Subcutaneous adipose tissue (tissue), 4 donors: ENCODE results near the gene SENP6. TPM values are rescaled to one million over a fixed set of nuclear protein-coding genes. Genes with fewer than 3 reads are reported as not detected.

ENCODE experiments used
- CTCF ChIP-seq: fragments of 450-650 bp; IDR thresholded peaks from one replicate; pipeline ENCODE4 v1.5.1; 2016; ENCODE audit warnings: low read depth, mild to moderate bottlenecking, control low read depth, antibody characterized with exemption, moderate library complexity
- total RNA-seq, 4 donors: library from RNA; depleted of rRNA; stranded (reverse); fragments of >200 nt; gene quantifications; one replicate each; pipeline ENCODE4 v1.1.0, GENCODE V29; 2016

The SENP6 gene
- total RNA-seq, 4 donors from 2014 or later, result 100 to 177 (median 105) TPM

- TF ChIP-seq CTCF, result no peak
These were observed 21.8 kb downstream of the SENP6 start for GRCh38 chr6:75623491-75623890.

DNA sequence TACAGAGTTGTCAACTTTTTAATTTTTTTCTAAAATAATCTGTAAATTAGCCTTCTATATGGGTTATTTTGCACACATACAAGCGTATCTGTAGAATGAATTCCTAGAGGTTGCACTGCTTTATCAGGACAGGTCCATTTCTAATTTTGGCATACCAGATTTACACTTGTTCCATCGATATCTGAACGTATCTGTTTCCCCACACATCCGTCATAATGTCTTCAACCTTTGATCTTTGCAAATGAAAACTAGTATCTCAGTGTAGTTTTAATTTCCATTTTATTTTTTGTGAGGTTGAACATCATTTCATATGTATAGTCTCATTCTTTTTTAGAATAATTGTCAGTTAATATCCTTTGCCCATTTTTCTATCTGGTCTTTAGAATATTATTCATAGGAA is 22.7 kb downstream of the SENP6 start:
- no peak for TF ChIP-seq CTCF

- no peak for TF ChIP-seq CTCF
These were observed 23.3 kb downstream of the SENP6 start for GRCh38 chr6:75624988-75625387.

DNA sequence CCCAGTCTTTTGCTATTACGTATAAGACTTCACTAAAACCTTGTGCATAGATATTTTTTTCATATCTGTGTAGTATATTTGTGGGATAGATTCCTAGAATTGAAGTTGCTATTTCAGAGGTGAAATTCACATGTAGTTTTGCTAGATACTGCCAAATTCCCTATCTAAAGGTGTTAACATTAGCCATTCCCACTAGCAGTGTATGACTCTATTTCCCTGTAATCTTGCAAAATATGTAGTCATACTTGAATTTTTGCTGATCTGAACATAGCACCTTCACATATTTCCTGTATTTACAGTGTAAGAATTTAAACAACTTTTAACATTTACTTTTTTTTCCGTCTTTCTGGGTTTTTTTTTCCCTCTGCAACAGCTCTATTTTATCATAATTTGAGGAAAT is 24.9 kb downstream of the SENP6 start:
- no peak for TF ChIP-seq CTCF

GRCh38 chr6:75631859-75632635 is 30.4 kb downstream of the SENP6 start:
- TF ChIP-seq CTCF, result no peak

DNA sequence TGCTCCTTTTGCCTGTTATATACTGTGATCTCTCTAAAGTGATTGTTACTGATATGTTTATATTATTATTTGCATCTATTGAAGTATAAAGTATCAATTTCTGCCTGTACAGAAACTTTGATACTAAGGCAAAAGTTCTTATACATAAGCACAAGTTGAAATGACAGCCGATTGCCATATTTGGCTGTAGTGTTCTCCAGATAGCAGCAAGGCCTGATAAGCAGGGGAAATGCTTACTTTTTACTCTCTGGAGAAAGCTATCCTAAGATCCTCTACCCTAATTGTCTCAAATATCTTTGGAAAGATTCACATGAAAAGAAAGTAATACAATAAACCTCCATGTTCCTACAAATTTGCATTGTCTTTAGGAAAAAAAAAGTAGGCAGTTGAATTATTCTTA is 31.4 kb downstream of the SENP6 start:
- no peak for TF ChIP-seq CTCF

DNA sequence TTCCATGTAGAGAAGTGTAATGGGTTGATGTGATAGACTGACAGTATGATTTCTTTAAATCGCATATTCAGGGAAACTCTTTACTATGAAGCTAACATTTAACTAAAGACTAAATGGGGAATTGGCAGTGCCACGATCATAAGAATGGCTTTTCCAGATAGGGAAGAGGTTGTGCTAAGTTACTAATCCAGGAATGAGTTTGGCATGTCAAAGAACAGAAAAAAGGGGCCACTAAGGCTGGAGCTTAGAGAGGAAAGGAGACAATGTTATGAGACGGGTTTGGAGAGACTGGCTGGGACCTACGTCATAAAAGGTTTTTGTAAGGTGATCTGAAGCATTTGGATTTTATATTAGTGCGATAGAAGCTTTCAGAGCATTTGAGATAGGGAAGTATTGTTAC is 40.6 kb downstream of the SENP6 start:
- TF ChIP-seq CTCF, result no peak
